HPDE6-E6E7 (cell line): ENCODE results near the gene ZC3H4.
A peak's percentile ranks its signal among the peaks of the same experiment; 100 is the strongest.
"Not testable (repeated sequence)": the region's sequence is repeated elsewhere in the genome, so short reads cannot be mapped to it uniquely, and the experiment has no call there.

Experiments
- DNase-seq: peaks from one replicate; pipeline ENCODE4 v3.0.0; 2011; ENCODE audit warnings: missing footprints; ENCODE audit errors: extremely low spot score

ZC3H4 gene

GRCh38 chr19:47084879-47085439 is 28.6 kb downstream of the ZC3H4 start:
- DNase-seq: no peak

- no peak for DNase-seq
Observed at GRCh38 chr19:47082493-47082892, 31.1 kb downstream of the ZC3H4 start.

- DNase-seq: no peak
Observed at GRCh38 chr19:47081095-47081494, 32.5 kb downstream of the ZC3H4 start.

GRCh38 chr19:47078351-47078750 is 35.2 kb downstream of the ZC3H4 start:
- DNase-seq: not testable (repeated sequence)

GRCh38 chr19:47075941-47076340 is 37.6 kb downstream of the ZC3H4 start:
- DNase-seq: no peak

GRCh38 chr19:47075179-47075810 is 38.3 kb downstream of the ZC3H4 start:
- DNase-seq: no peak

- DNase-seq: no peak
Observed at GRCh38 chr19:47074621-47075020, 39.0 kb downstream of the ZC3H4 start.

- DNase-seq: no peak
Observed at GRCh38 chr19:47073574-47073973, 40.0 kb downstream of the ZC3H4 start.

GRCh38 chr19:47072323-47072722 is 41.3 kb downstream of the ZC3H4 start:
- DNase-seq: no peak

GRCh38 chr19:47071731-47072130 is 41.8 kb downstream of the ZC3H4 start:
- DNase-seq: no peak

GRCh38 chr19:47070756-47071155 is 42.8 kb downstream of the ZC3H4 start:
- no peak for DNase-seq

- DNase-seq: no peak
Observed at GRCh38 chr19:47069795-47070194, 43.8 kb downstream of the ZC3H4 start.

- DNase-seq: no peak
Observed at GRCh38 chr19:47068876-47069406, 44.6 kb downstream of the ZC3H4 start.

GRCh38 chr19:47068246-47068645 is 45.3 kb downstream of the ZC3H4 start:
- no peak for DNase-seq

GRCh38 chr19:47067215-47067847 is 46.2 kb downstream of the ZC3H4 start:
- no peak for DNase-seq

- no peak for DNase-seq
Observed at GRCh38 chr19:47066376-47067214, 47.0 kb downstream of the ZC3H4 start.

GRCh38 chr19:47065242-47065641 is 48.3 kb downstream of the ZC3H4 start:
- DNase-seq: no peak

GRCh38 chr19:47063874-47064273 is 49.7 kb downstream of the ZC3H4 start:
- DNase-seq: no peak

GRCh38 chr19:47058621-47059022 is 55.0 kb downstream of the ZC3H4 start:
- no peak for DNase-seq

GRCh38 chr19:47057328-47057727 is 56.2 kb downstream of the ZC3H4 start:
- DNase-seq: peak; percentile 22

- no peak for DNase-seq
Observed at GRCh38 chr19:47056411-47056810, 57.2 kb downstream of the ZC3H4 start.

GRCh38 chr19:47050562-47050961 is 63.0 kb downstream of the ZC3H4 start:
- not testable (repeated sequence) for DNase-seq
